Neural progenitor cell (in vitro differentiated cells): ENCODE data around the gene POU2AF1. TPM values are rescaled to one million over a fixed set of nuclear protein-coding genes. Genes with fewer than 3 reads are reported as not detected.

Experiments used
- DNase-seq: peaks from one replicate; pipeline ENCODE4 v3.0.0-alpha.2; 2016; ENCODE audit warnings: low spot score
- H2AFZ ChIP-seq: fragments of 200-600 bp; sonication (generic); replicated peaks from 2 replicates; pipeline ENCODE4 v1.6.1; 2016; ENCODE audit warnings: antibody characterized with exemption
- H3F3A ChIP-seq: fragments of 200-600 bp; sonication (generic); 2 replicates; pipeline ENCODE4 v1.6.1; 2016; ENCODE audit warnings: antibody characterized with exemption, low read depth
- H3K27ac ChIP-seq: fragments of 200-600 bp; sonication (generic); 2 replicates; pipeline ENCODE4 v1.5.1; 2016; ENCODE audit warnings: mild to moderate bottlenecking
- H3K27me3 ChIP-seq: fragments of 200-600 bp; sonication (generic); 2 replicates; pipeline ENCODE4 v1.6.1; 2016; ENCODE audit warnings: mild to moderate bottlenecking, moderate library complexity
- H3K36me3 ChIP-seq: fragments of 200-600 bp; sonication (generic); 2 replicates; pipeline ENCODE4 v1.5.1; 2016
- H3K4me1 ChIP-seq: fragments of 200-600 bp; sonication (generic); 2 replicates; pipeline ENCODE4 v1.6.1; 2016; ENCODE audit warnings: mixed run types
- H3K4me2 ChIP-seq: fragments of 200-600 bp; sonication (generic); 2 replicates; pipeline ENCODE4 v1.6.1; 2016
- H3K4me3 ChIP-seq: fragments of 200-600 bp; sonication (generic); 2 replicates; pipeline ENCODE4 v1.5.1; 2016
- H3K79me2 ChIP-seq: fragments of 200-600 bp; sonication (generic); 2 replicates; pipeline ENCODE4 v1.6.1; 2016; ENCODE audit warnings: low read depth
- H3K9ac ChIP-seq: fragments of 200-600 bp; sonication (generic); 2 replicates; pipeline ENCODE4 v1.6.1; 2016
- H3K9me3 ChIP-seq: fragments of 200-600 bp; sonication (generic); 2 replicates; pipeline ENCODE4 v1.5.1; 2016; ENCODE audit warnings: low read depth
- H4K20me1 ChIP-seq: fragments of 200-600 bp; sonication (generic); 2 replicates; pipeline ENCODE4 v1.6.1; 2016; ENCODE audit warnings: low read depth
- H3K27ac Mint-ChIP-seq: 3 replicates; pipeline ENCODE4 v1.8.0; 2021; ENCODE audit warnings: mixed read lengths
- H3K27me3 Mint-ChIP-seq: 2 replicates; pipeline ENCODE4 v1.8.0; 2022; ENCODE audit warnings: low read depth, mild to moderate bottlenecking, inconsistent platforms, moderate library complexity, mixed read lengths; ENCODE audit not compliant: insufficient read depth
- H3K36me3 Mint-ChIP-seq: 3 replicates; pipeline ENCODE4 v1.8.0; 2021; ENCODE audit warnings: mixed read lengths
- H3K4me1 Mint-ChIP-seq: 3 replicates; pipeline ENCODE4 v1.8.0; 2021; ENCODE audit warnings: mixed read lengths
- H3K4me3 Mint-ChIP-seq: 3 replicates; pipeline ENCODE4 v1.8.0; 2021; ENCODE audit warnings: mild to moderate bottlenecking, moderate library complexity, mixed read lengths
- H3K9me3 Mint-ChIP-seq: 3 replicates; pipeline ENCODE4 v1.8.0; 2020; ENCODE audit warnings: mixed read lengths
- EZH2 ChIP-seq: fragments of 200-600 bp; sonication (generic); IDR thresholded peaks from 2 replicates; pipeline ENCODE4 v1.6.1; 2017; ENCODE audit warnings: antibody characterized with exemption, mild to moderate bottlenecking, moderate library complexity
- EZH2phosphoT487 ChIP-seq: fragments of 200-600 bp; sonication (generic); IDR thresholded peaks from 2 replicates; pipeline ENCODE4 v1.6.1; 2017; ENCODE audit warnings: antibody characterized with exemption
- total RNA-seq: library from RNA; depleted of rRNA; stranded (reverse); fragments of >200 nt; gene quantifications from 2 replicates; pipeline ENCODE4 v1.2.3, GENCODE V29; 2015; ENCODE audit warnings: low replicate concordance
- TF ChIP-seq, protein P1 (sequence below): fragments of 200-600 bp; sonication (generic); IDR thresholded peaks from 2 replicates; pipeline ENCODE4 v1.5.1; 2017; ENCODE audit warnings: antibody characterized with exemption, mild to moderate bottlenecking

POU2AF1 gene
- total RNA-seq, 1 donor from 2014 or later, result not detected

DNA sequence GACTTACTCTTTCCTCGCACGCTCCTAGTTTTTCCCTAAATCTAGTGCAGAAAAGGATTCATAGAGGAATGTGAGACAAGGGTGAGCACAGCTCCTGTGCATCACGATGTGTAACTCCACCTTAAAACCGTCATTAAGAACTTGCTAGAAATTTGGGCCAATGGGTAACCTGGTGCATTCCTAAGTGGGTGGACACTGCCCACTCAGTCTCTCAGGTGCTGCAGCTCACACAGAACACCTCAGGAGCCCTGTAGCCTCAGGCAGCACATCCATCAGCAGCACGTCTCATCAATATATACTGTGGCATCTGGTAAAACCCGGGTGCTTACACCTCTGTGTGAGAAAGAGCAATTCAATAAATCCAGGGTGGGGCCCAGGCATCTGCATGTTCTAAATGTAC is 68.4 kb downstream of the POU2AF1 start:
- H3K4me1 Mint-ChIP-seq, result no peaks in the 10 kb centered on the region

DNA sequence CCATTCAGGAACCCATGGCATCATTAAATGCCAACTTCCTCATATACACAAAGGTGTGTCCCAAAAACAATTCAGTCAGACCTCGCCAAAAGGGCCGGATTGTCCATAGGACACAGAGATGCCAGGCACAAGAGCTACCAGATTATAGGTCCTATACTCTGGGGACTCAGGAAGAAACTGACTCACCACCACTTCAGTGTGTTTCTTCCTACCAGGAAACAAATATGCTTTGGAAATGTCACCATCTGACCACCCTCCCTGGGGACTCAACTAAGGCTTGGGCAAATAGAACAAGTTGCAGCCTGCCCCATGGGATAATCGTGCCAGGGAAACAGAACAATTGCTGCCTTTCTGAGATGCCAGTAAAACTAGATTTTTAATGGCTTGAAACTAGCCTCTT is 69.0 kb downstream of the POU2AF1 start:
- Histone ChIP-seq H3K27ac (no peak overlapping the region), H3K4me3 (no peak overlapping the region), H3K36me3 (no peaks in the 10 kb centered on the region), H3K27me3 (no peaks in the 10 kb centered on the region), H3K9ac (no peak overlapping the region), H3K4me2 (no peak overlapping the region), H3K9me3 (no peaks in the 10 kb centered on the region), H3F3A (no peaks in the 10 kb centered on the region), H4K20me1 (no peaks in the 10 kb centered on the region), H3K4me1 (no peaks in the 10 kb centered on the region), H3K79me2 (no peaks in the 10 kb centered on the region), H2AFZ (no peak overlapping the region)
- Mint-ChIP-seq H3K36me3 (no peaks in the 10 kb centered on the region), H3K9me3 (peaks cover 2% of the 10 kb centered on the region), H3K4me3 (no peak overlapping the region), H3K27me3 (peaks cover 13% of the 10 kb centered on the region), H3K4me1 (peaks cover under 1% of the 10 kb centered on the region), H3K27ac (no peak overlapping the region)
- DNase-seq, result no peak
- no peak for TF ChIP-seq EZH2
- TF ChIP-seq, protein P1, sequence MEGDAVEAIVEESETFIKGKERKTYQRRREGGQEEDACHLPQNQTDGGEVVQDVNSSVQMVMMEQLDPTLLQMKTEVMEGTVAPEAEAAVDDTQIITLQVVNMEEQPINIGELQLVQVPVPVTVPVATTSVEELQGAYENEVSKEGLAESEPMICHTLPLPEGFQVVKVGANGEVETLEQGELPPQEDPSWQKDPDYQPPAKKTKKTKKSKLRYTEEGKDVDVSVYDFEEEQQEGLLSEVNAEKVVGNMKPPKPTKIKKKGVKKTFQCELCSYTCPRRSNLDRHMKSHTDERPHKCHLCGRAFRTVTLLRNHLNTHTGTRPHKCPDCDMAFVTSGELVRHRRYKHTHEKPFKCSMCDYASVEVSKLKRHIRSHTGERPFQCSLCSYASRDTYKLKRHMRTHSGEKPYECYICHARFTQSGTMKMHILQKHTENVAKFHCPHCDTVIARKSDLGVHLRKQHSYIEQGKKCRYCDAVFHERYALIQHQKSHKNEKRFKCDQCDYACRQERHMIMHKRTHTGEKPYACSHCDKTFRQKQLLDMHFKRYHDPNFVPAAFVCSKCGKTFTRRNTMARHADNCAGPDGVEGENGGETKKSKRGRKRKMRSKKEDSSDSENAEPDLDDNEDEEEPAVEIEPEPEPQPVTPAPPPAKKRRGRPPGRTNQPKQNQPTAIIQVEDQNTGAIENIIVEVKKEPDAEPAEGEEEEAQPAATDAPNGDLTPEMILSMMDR, result no peak
- no peak for TF ChIP-seq EZH2phosphoT487

More for the DNA sequence above, 68.4 kb downstream of the POU2AF1 start:
- H3K4me1 ChIP-seq, result no peaks in the 10 kb centered on the region
- H3K4me3 ChIP-seq, result no peak overlapping the region
- Mint-ChIP-seq H3K27me3 (peaks cover 13% of the 10 kb centered on the region), H3K27ac (no peak overlapping the region), H3K36me3 (no peaks in the 10 kb centered on the region), H3K4me3 (no peak overlapping the region), H3K9me3 (peaks cover 6% of the 10 kb centered on the region)
- no peak for DNase-seq
- TF ChIP-seq EZH2phosphoT487 (no peak), EZH2 (no peak)
- TF ChIP-seq, protein P1, result no peak
- no peak overlapping the region for H3K4me2 ChIP-seq
- H4K20me1 ChIP-seq, result no peaks in the 10 kb centered on the region
- H3K9ac ChIP-seq, result no peak overlapping the region
- no peak overlapping the region for H2AFZ ChIP-seq
- no peak overlapping the region for H3K27ac ChIP-seq
- H3F3A ChIP-seq, result no peaks in the 10 kb centered on the region
- no peaks in the 10 kb centered on the region for H3K79me2 ChIP-seq
- H3K9me3 ChIP-seq, result no peaks in the 10 kb centered on the region
- no peaks in the 10 kb centered on the region for H3K36me3 ChIP-seq
- no peaks in the 10 kb centered on the region for H3K27me3 ChIP-seq

DNA sequence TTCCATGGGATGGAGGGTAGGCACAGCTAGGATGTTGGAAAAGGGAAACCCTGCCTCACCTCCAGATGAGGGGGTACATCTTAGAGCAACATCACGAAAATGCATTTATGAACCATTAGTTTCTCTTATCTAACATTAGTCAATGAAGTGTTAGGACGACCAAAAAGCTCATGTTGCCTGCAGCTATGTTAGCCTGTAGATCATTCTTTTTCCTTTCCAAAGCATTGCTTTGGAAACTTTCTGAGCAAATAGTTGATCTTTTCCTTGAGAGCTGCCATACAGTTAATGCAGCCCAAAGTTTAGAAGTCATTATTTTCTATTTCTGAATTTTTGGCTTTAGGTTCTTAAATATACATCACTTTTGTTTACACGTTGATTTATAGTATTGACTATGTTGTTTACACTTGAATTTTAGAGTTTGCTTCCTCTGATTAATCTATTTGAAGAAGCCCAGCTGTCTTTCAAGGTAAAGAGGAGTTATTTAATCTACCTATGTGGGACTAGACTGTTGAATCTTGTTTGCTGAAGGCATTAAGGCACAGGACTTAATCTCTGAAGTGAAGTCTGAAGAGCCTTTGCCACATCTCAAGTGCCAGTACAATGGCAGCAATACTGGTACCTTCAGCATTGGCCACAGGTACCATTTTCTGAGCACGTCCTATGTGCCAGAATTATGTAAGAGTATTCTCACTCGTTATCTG is 69.7 kb downstream of the POU2AF1 start:
- TF ChIP-seq EZH2 (no peak), EZH2phosphoT487 (no peak)
- TF ChIP-seq, protein P1, result no peak
- no peaks in the 10 kb centered on the region for H3K27me3 ChIP-seq
- Mint-ChIP-seq H3K4me3 (no peak overlapping the region), H3K4me1 (peaks cover 4% of the 10 kb centered on the region), H3K27me3 (peaks cover 8% of the 10 kb centered on the region), H3K27ac (no peak overlapping the region), H3K9me3 (peaks cover 2% of the 10 kb centered on the region), H3K36me3 (no peaks in the 10 kb centered on the region)
- H3K79me2 ChIP-seq, result no peaks in the 10 kb centered on the region
- no peaks in the 10 kb centered on the region for H3K36me3 ChIP-seq
- H3K9ac ChIP-seq, result no peak overlapping the region
- no peak overlapping the region for H3K4me2 ChIP-seq
- H3K4me1 ChIP-seq, result no peaks in the 10 kb centered on the region
- H2AFZ ChIP-seq, result no peak overlapping the region
- H3F3A ChIP-seq, result no peaks in the 10 kb centered on the region
- DNase-seq, result no peak
- H3K9me3 ChIP-seq, result no peaks in the 10 kb centered on the region
- H3K4me3 ChIP-seq, result no peak overlapping the region
- no peaks in the 10 kb centered on the region for H4K20me1 ChIP-seq
- no peak overlapping the region for H3K27ac ChIP-seq
